GM23338 (cell line): Measurements from ENCODE around the gene FSD1.
A peak's percentile ranks its signal among the peaks of the same experiment; 100 is the strongest.

Source experiments
- CREB1 ChIP-seq: fragments of 250-450 bp; sonication (Bioruptor Pico); IDR thresholded peaks from 2 replicates; pipeline ENCODE4 v1.5.0; 2020; ENCODE audit warnings: low read depth, mild to moderate bottlenecking, moderate library complexity
- CTCF ChIP-seq, 2 experiments: fragments of 200-600 bp in 1 of 2; sonication (generic) in 1 of 2; conservative IDR thresholded peaks; 2 replicates each; pipeline versions ENCODE4 v1.5.1 to v1.6.1; 2016 to 2017; ENCODE audit warnings: antibody characterized with exemption in 2 of 2, low read depth in 2 of 2, mild to moderate bottlenecking in 2 of 2, moderate library complexity in 1 of 2
- EZH2 ChIP-seq: fragments of 200-600 bp; sonication (generic); IDR thresholded peaks from one replicate; pipeline ENCODE4 v1.8.0; 2017; ENCODE audit warnings: antibody characterized with exemption, mild to moderate bottlenecking, low read depth; ENCODE audit not compliant: unreplicated experiment
- EZH2phosphoT487 ChIP-seq: fragments of 200-600 bp; sonication (generic); IDR thresholded peaks from one replicate; pipeline ENCODE4 v1.8.1; 2018; ENCODE audit warnings: antibody characterized with exemption; ENCODE audit not compliant: unreplicated experiment
- JUNB ChIP-seq: IDR thresholded peaks from one replicate; pipeline ENCODE4 v1.6.1; 2016; ENCODE audit warnings: antibody characterized with exemption; ENCODE audit not compliant: unreplicated experiment
- NANOG ChIP-seq: IDR thresholded peaks from 2 replicates; pipeline ENCODE4 v1.6.1; 2016; ENCODE audit warnings: antibody characterized with exemption, borderline replicate concordance
- POLR2AphosphoS5 ChIP-seq: IDR thresholded peaks from 2 replicates; pipeline ENCODE4 v1.6.1; 2016; ENCODE audit warnings: antibody characterized with exemption, low read depth
- STAT1 ChIP-seq: IDR thresholded peaks from one replicate; pipeline ENCODE4 v1.6.1; 2016; ENCODE audit warnings: antibody characterized with exemption; ENCODE audit not compliant: unreplicated experiment
- ZNF114 ChIP-seq: fragments of 250-450 bp; sonication (Bioruptor Pico); IDR thresholded peaks from 2 replicates; pipeline ENCODE4 v1.5.0; 2020; ENCODE audit warnings: mild to moderate bottlenecking, moderate library complexity
- ZNF331 ChIP-seq: fragments of 250-450 bp; sonication (Bioruptor Pico); IDR thresholded peaks from 2 replicates; pipeline ENCODE4 v1.5.0; 2020; ENCODE audit warnings: low read depth, mild to moderate bottlenecking, moderate library complexity
- ZNF462 ChIP-seq: fragments of 250-450 bp; sonication (Bioruptor Pico); IDR thresholded peaks from 2 replicates; pipeline ENCODE4 v1.5.0; 2020; ENCODE audit warnings: mild to moderate bottlenecking, moderate library complexity
- TF ChIP-seq, protein P1 (sequence below): IDR thresholded peaks from 2 replicates; pipeline ENCODE4 v1.6.1; 2016; ENCODE audit warnings: antibody characterized with exemption
- TF ChIP-seq, protein P2 (sequence below): IDR thresholded peaks from one replicate; pipeline ENCODE4 v1.6.1; 2018; ENCODE audit warnings: antibody characterized with exemption; ENCODE audit not compliant: unreplicated experiment

DNA sequence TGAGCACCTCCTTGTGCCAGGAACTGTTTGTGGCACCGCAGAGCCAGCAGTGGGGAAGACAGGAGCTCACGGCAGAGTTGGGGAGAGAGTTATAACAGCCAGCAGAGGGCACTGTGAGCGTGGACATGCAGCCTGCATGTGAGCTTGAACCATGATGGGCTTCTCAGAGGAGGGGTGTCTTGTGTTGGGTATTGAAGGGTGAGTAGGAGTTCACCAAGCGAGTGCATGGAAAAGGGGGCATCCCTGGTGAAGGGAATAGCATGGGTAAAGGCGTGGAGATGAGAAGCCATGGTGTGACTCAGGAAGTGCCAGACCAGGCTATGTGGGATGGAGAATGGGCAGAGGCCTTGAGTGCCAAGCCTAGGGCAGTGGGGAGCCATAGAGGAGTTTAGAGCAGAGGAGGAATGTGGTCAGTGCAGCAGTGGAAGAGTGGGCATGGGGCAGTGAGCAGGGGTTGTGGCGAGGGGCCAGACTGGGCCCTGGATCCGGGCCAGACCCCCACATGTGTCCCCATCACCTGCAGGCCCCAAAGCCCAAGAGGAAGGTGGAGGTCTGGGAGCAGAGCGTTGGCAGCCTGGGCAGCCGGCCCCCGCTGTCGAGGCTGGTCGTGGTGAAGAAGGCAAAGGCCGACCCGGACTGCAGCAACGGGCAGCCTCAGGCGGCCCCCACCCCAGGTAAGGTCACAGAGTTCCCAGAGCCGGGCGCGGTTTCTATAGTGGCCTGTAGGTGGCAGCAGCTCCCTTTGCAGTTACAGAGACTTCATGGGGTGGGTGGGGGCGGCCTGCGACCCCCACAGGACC, 37.1 kb upstream of the FSD1 start:
- peak; percentile 90 to 97 for TF ChIP-seq CTCF (conservative IDR thresholded peaks at IDR 0.05; ENCODE audit: low read depth in 2 of 2)
- no peak for TF ChIP-seq EZH2
- TF ChIP-seq, protein P1, sequence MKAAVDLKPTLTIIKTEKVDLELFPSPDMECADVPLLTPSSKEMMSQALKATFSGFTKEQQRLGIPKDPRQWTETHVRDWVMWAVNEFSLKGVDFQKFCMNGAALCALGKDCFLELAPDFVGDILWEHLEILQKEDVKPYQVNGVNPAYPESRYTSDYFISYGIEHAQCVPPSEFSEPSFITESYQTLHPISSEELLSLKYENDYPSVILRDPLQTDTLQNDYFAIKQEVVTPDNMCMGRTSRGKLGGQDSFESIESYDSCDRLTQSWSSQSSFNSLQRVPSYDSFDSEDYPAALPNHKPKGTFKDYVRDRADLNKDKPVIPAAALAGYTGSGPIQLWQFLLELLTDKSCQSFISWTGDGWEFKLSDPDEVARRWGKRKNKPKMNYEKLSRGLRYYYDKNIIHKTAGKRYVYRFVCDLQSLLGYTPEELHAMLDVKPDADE: no peak
- TF ChIP-seq POLR2AphosphoS5: no peak
- TF ChIP-seq ZNF114: no peak
- TF ChIP-seq EZH2phosphoT487: no peak
- TF ChIP-seq JUNB: no peak
- TF ChIP-seq, protein P2, sequence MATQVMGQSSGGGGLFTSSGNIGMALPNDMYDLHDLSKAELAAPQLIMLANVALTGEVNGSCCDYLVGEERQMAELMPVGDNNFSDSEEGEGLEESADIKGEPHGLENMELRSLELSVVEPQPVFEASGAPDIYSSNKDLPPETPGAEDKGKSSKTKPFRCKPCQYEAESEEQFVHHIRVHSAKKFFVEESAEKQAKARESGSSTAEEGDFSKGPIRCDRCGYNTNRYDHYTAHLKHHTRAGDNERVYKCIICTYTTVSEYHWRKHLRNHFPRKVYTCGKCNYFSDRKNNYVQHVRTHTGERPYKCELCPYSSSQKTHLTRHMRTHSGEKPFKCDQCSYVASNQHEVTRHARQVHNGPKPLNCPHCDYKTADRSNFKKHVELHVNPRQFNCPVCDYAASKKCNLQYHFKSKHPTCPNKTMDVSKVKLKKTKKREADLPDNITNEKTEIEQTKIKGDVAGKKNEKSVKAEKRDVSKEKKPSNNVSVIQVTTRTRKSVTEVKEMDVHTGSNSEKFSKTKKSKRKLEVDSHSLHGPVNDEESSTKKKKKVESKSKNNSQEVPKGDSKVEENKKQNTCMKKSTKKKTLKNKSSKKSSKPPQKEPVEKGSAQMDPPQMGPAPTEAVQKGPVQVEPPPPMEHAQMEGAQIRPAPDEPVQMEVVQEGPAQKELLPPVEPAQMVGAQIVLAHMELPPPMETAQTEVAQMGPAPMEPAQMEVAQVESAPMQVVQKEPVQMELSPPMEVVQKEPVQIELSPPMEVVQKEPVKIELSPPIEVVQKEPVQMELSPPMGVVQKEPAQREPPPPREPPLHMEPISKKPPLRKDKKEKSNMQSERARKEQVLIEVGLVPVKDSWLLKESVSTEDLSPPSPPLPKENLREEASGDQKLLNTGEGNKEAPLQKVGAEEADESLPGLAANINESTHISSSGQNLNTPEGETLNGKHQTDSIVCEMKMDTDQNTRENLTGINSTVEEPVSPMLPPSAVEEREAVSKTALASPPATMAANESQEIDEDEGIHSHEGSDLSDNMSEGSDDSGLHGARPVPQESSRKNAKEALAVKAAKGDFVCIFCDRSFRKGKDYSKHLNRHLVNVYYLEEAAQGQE: no peak
- TF ChIP-seq STAT1: no peak
- TF ChIP-seq CREB1 (CRISPR knock-in tag): no peak
- no peak for TF ChIP-seq NANOG
- TF ChIP-seq ZNF331: no peak
- no peak for TF ChIP-seq ZNF462 (CRISPR knock-in tag)
